ENCODE data around the gene FAM3D. TPM values are rescaled to one million over a fixed set of nuclear protein-coding genes. Genes with fewer than 3 reads are reported as not detected.

The FAM3D gene
- total RNA-seq, 1 donor from 2014 or later: not detected

GRCh38 chr3:58657036-58657520 lies 9.5 kb downstream of the FAM3D start:
- H3K27ac Mint-ChIP-seq (ENCODE audit: unreplicated experiment): no peak overlapping the region
- no peaks in the 10 kb centered on the region for H3K9me3 Mint-ChIP-seq (ENCODE audit: unreplicated experiment)
- DNase-seq (ENCODE audit: low spot score): no peak
- H3K27me3 Mint-ChIP-seq (ENCODE audit: unreplicated experiment): peaks cover 16% of the 10 kb centered on the region
- no peak overlapping the region for H3K4me3 Mint-ChIP-seq (ENCODE audit: unreplicated experiment)
- peaks cover 6% of the 10 kb centered on the region for H3K4me1 Mint-ChIP-seq (ENCODE audit: unreplicated experiment)
- TF ChIP-seq CTCF (IDR thresholded peaks at IDR 0.05; ENCODE audit: unreplicated experiment): no peak
- peaks cover 4% of the 10 kb centered on the region for H3K36me3 Mint-ChIP-seq (ENCODE audit: low read depth, unreplicated experiment)

- H3K36me3 Mint-ChIP-seq (ENCODE audit: low read depth, unreplicated experiment): peaks cover 4% of the 10 kb centered on the region
These were observed 9.9 kb downstream of the FAM3D start for GRCh38 chr3:58656631-58657030.

GRCh38 chr3:58654466-58654865 lies 12.1 kb downstream of the FAM3D start:
- peaks cover 7% of the 10 kb centered on the region for H3K36me3 Mint-ChIP-seq (ENCODE audit: low read depth, unreplicated experiment)
- no peak for DNase-seq (ENCODE audit: low spot score)
- H3K4me1 Mint-ChIP-seq (ENCODE audit: unreplicated experiment): peaks cover 19% of the 10 kb centered on the region
- no peak overlapping the region for H3K4me3 Mint-ChIP-seq (ENCODE audit: unreplicated experiment)
- H3K9me3 Mint-ChIP-seq (ENCODE audit: unreplicated experiment): no peaks in the 10 kb centered on the region
- TF ChIP-seq CTCF (IDR thresholded peaks at IDR 0.05; ENCODE audit: unreplicated experiment): no peak
- no peak overlapping the region for H3K27ac Mint-ChIP-seq (ENCODE audit: unreplicated experiment)
- H3K27me3 Mint-ChIP-seq (ENCODE audit: unreplicated experiment): peaks cover 14% of the 10 kb centered on the region

More at GRCh38 chr3:58656631-58657030, 9.9 kb downstream of the FAM3D start:
- no peak for DNase-seq (ENCODE audit: low spot score)
- no peak for TF ChIP-seq CTCF (IDR thresholded peaks at IDR 0.05; ENCODE audit: unreplicated experiment)
- H3K4me1 Mint-ChIP-seq (ENCODE audit: unreplicated experiment): peaks cover 6% of the 10 kb centered on the region
- no peak overlapping the region for H3K4me3 Mint-ChIP-seq (ENCODE audit: unreplicated experiment)
- H3K9me3 Mint-ChIP-seq (ENCODE audit: unreplicated experiment): no peaks in the 10 kb centered on the region
- peaks cover 16% of the 10 kb centered on the region for H3K27me3 Mint-ChIP-seq (ENCODE audit: unreplicated experiment)
- H3K27ac Mint-ChIP-seq (ENCODE audit: unreplicated experiment): no peak overlapping the region

- H3K4me1 Mint-ChIP-seq (ENCODE audit: unreplicated experiment): peaks cover 26% of the 10 kb centered on the region
- no peak overlapping the region for H3K4me3 Mint-ChIP-seq (ENCODE audit: unreplicated experiment)
- H3K36me3 Mint-ChIP-seq (ENCODE audit: low read depth, unreplicated experiment): peaks cover 16% of the 10 kb centered on the region
- no peak for DNase-seq (ENCODE audit: low spot score)
- no peak for TF ChIP-seq CTCF (IDR thresholded peaks at IDR 0.05; ENCODE audit: unreplicated experiment)
- peaks cover 5% of the 10 kb centered on the region for H3K9me3 Mint-ChIP-seq (ENCODE audit: unreplicated experiment)
- peaks cover 17% of the 10 kb centered on the region for H3K27me3 Mint-ChIP-seq (ENCODE audit: unreplicated experiment)
- H3K27ac Mint-ChIP-seq (ENCODE audit: unreplicated experiment): no peak overlapping the region
These were observed 13.9 kb downstream of the FAM3D start for GRCh38 chr3:58652624-58653023.

- no peak overlapping the region for H3K4me3 Mint-ChIP-seq (ENCODE audit: unreplicated experiment)
- peaks cover 5% of the 10 kb centered on the region for H3K9me3 Mint-ChIP-seq (ENCODE audit: unreplicated experiment)
- H3K27me3 Mint-ChIP-seq (ENCODE audit: unreplicated experiment): peaks cover 17% of the 10 kb centered on the region
- DNase-seq (ENCODE audit: low spot score): no peak
- no peak for TF ChIP-seq CTCF (IDR thresholded peaks at IDR 0.05; ENCODE audit: unreplicated experiment)
- peak overlapping the region; percentile 36 for H3K27ac Mint-ChIP-seq (ENCODE audit: unreplicated experiment)
- H3K4me1 Mint-ChIP-seq (ENCODE audit: unreplicated experiment): peaks cover 26% of the 10 kb centered on the region
- H3K36me3 Mint-ChIP-seq (ENCODE audit: low read depth, unreplicated experiment): peaks cover 16% of the 10 kb centered on the region
These were observed 15.3 kb downstream of the FAM3D start for GRCh38 chr3:58651276-58651675.
